Measurements from ENCODE around the gene ADGRD1. TPM values are rescaled to one million over a fixed set of nuclear protein-coding genes. Genes with fewer than 3 reads are reported as not detected.

Gene ADGRD1
- total RNA-seq, 1 donor from 2014 or later: 35.8 TPM

DNA sequence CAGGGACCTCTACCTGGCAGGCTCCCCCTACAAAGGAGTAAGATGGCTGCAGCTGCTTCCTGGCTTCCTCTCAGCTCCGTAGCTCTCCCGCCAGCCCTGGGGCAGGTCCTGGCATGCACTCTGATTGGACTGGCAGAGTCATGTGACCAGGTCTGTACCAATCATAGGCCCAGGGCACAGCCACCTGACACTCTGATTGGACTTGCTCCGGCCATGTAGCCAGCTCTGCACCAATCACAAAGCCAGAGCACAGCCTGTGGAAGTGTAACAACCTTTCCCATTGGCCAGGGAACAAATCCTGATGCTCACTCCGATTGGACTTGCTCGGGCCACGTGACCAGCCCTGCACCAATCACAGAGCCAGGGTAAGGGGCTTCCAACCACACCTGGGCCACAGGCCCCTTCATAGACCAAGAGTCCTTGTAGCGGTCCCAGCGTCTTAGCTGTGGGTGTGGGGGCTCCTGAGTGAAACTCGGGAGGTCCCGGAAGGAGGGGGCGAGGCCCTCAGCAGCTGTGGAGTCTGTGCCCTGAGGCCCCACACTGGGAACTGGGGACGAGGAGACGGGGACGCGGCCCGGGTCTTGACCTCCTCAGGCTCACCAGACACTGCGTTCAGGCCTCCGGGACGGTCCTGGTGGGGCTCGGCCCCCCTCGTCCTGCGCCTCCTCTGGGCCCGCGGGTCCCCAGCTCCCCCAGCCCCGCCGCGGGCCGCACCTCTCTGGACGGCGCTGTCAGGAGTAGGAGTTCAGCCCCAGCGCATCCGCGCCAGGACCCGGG lies 210.6 kb downstream of the ADGRD1 start:
- no peak for TF ChIP-seq POLR2A (IDR thresholded peaks at IDR 0.05)
- no peak for TF ChIP-seq POLR2AphosphoS5 (IDR thresholded peaks at IDR 0.05; ENCODE audit: insufficient read depth in 1 of 2, low read depth in 1 of 2)
- no peak overlapping the region for H3K4me3 ChIP-seq
- H3K27ac ChIP-seq: no peak overlapping the region
- no peaks in the 10 kb centered on the region for H3K4me1 ChIP-seq
- H3K27me3 ChIP-seq: no peaks in the 10 kb centered on the region
- no peaks in the 10 kb centered on the region for H3K9me3 ChIP-seq
- intact Hi-C loops (cut with DNase I): no loop called here
- H3K36me3 ChIP-seq: no peaks in the 10 kb centered on the region
- DNase-seq (ENCODE audit: extremely low spot score in 2 of 2): no peak

- no peaks in the 10 kb centered on the region for H3K9me3 ChIP-seq
- intact Hi-C loops (cut with DNase I): no loop called here
- H3K36me3 ChIP-seq: no peaks in the 10 kb centered on the region
- DNase-seq (ENCODE audit: extremely low spot score in 2 of 2): no peak
- H3K4me3 ChIP-seq: no peak overlapping the region
- no peak overlapping the region for H3K27ac ChIP-seq
- no peaks in the 10 kb centered on the region for H3K4me1 ChIP-seq
- H3K27me3 ChIP-seq: no peaks in the 10 kb centered on the region
- TF ChIP-seq CTCF (IDR thresholded peaks at IDR 0.05): no peak
- no peak for TF ChIP-seq POLR2AphosphoS5 (IDR thresholded peaks at IDR 0.05; ENCODE audit: insufficient read depth in 1 of 2, low read depth in 1 of 2)
- TF ChIP-seq POLR2A (IDR thresholded peaks at IDR 0.05): no peak
Measured at GRCh38 chr12:131166717-131167116, 213.0 kb downstream of the ADGRD1 start.

- no peaks in the 10 kb centered on the region for H3K36me3 ChIP-seq
- no peak overlapping the region for H3K4me3 ChIP-seq
- no peak for DNase-seq (ENCODE audit: extremely low spot score in 2 of 2)
- no peaks in the 10 kb centered on the region for H3K4me1 ChIP-seq
- H3K27me3 ChIP-seq: no peaks in the 10 kb centered on the region
- intact Hi-C loops (cut with DNase I): no loop called here
- H3K27ac ChIP-seq: no peak overlapping the region
- no peaks in the 10 kb centered on the region for H3K9me3 ChIP-seq
- TF ChIP-seq CTCF (IDR thresholded peaks at IDR 0.05) (no peak), POLR2A (IDR thresholded peaks at IDR 0.05) (no peak)
Measured at GRCh38 chr12:131167334-131167733, 213.6 kb downstream of the ADGRD1 start.

- DNase-seq (ENCODE audit: extremely low spot score in 2 of 2): no peak
- H3K27ac ChIP-seq: no peak overlapping the region
- H3K9me3 ChIP-seq: no peaks in the 10 kb centered on the region
- intact Hi-C loops (cut with DNase I): no loop called here
- no peak overlapping the region for H3K4me3 ChIP-seq
- H3K4me1 ChIP-seq: no peaks in the 10 kb centered on the region
- H3K36me3 ChIP-seq: no peaks in the 10 kb centered on the region
- TF ChIP-seq POLR2AphosphoS5 (IDR thresholded peaks at IDR 0.05; ENCODE audit: insufficient read depth in 1 of 2, low read depth in 1 of 2): no peak
- no peak for TF ChIP-seq CTCF (IDR thresholded peaks at IDR 0.05)
- no peak for TF ChIP-seq POLR2A (IDR thresholded peaks at IDR 0.05)
- H3K27me3 ChIP-seq: no peaks in the 10 kb centered on the region
Measured at GRCh38 chr12:131171029-131171428, 217.3 kb downstream of the ADGRD1 start.

GRCh38 chr12:131174901-131175300 lies 221.2 kb downstream of the ADGRD1 start:
- H3K4me1 ChIP-seq: no peaks in the 10 kb centered on the region
- TF ChIP-seq POLR2AphosphoS5 (IDR thresholded peaks at IDR 0.05; ENCODE audit: insufficient read depth in 1 of 2, low read depth in 1 of 2) (no peak), POLR2A (IDR thresholded peaks at IDR 0.05) (no peak), CTCF (IDR thresholded peaks at IDR 0.05) (no peak)
- no peaks in the 10 kb centered on the region for H3K9me3 ChIP-seq
- H3K36me3 ChIP-seq: no peaks in the 10 kb centered on the region
- H3K27ac ChIP-seq: no peak overlapping the region
- no peak for DNase-seq (ENCODE audit: extremely low spot score in 2 of 2)
- intact Hi-C loops (cut with DNase I): no loop called here
- no peaks in the 10 kb centered on the region for H3K27me3 ChIP-seq
- no peak overlapping the region for H3K4me3 ChIP-seq

Data from vagina (tissue), 2 donors.